Amniotic epithelial cell (primary cell): ENCODE measurements around the gene PHTF2.

Source experiments
- DNase-seq: peaks from one replicate; pipeline ENCODE4 v3.0.0-alpha.2; 2010; ENCODE audit warnings: low read depth

The PHTF2 gene

DNA sequence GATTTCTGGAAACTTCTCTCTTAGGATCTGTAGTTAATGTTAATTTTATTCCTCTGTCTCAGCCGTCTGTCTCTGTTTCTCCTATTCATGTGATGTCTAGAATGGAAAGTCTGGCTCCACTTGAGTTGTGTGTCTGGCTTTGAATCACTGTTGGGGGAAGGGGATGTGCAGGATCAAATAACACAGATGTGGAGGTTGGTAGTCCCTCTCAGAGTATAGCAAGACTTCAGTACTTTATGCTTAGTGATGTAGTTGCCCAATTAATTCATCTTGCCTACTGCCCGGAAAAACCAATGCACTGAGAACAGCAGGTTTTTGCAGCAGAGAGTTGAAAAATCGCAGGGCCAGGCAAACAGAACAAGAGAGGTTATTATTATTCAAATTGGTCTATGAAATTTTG, 79.2 kb downstream of the PHTF2 start:
- DNase-seq = no peak

DNA sequence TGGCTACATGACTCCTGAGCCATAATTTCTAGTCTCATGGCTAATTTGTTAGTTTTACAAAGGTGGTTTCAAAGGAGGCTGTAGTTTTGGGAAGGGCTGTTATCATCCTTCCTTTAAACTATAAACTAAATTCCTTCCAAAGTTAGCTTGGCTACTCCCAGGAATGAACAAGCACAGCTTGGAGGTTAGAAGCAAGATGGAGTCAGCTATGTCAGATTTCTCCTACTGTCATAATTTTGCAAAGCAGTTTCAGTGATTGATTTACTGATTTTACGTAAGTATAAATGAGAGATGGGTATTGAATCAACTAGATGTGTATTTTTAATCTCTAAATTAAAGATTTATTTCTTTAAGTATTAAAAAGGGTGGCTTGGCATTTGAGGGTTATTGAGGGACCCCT, 79.9 kb downstream of the PHTF2 start:
- no peak for DNase-seq

DNA sequence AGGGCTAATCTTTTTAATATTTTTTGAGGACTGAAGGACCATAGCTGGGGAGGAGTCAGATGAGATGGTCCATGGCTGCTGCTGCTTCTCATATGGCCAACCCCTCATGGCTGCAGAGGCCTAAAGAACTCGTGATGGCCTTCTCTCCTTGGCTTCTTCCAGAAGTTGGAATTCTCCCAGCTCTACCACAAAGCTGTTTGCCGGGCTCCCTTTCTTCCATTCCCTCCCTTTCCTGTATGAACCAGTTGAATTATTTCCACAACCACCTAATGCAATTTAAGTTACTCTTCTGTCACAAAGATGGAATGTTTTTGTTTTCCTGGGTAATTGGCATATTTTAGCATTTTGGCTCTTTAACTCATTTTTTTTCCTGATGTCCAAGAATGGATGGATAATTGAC, 80.7 kb downstream of the PHTF2 start:
- DNase-seq = no peak

DNA sequence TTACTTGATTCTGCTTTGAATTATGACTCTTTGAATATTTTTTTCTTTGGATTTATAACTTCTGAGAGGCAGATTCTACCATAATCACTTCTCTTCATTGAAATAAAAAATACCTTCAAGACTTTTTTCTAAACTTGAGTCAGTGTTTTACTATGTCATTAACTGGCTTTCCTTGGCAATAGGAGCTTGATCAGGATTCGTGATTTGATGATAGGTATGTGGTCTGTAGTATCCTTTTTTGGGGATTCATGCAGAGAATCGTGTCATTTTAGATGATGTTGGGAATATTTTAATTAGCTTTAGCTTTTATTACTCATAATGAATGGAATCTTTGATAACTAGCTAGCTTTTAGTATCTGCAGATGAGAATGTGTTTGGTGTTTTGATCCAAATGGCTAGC, 83.3 kb downstream of the PHTF2 start:
- DNase-seq = no peak

DNA sequence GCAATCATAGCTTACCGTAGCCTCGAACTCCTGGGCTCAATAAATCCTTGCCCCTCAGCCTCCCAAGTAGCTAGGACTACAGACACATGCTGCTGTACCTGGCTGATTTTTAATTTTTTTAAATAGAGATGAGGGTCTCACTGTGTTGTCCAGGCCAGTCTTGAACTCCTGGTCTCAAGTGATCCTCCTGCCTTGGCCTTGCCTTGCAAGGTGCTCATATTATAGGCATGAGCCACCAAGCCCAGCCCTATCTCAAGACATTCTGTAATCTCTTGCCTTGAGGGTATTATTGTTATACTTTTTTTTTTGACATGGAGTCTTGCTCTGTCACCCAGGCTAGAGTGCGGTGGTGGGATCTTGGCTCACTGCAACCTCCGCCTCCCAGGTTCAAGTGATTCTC, 86.6 kb downstream of the PHTF2 start:
- no peak for DNase-seq

DNA sequence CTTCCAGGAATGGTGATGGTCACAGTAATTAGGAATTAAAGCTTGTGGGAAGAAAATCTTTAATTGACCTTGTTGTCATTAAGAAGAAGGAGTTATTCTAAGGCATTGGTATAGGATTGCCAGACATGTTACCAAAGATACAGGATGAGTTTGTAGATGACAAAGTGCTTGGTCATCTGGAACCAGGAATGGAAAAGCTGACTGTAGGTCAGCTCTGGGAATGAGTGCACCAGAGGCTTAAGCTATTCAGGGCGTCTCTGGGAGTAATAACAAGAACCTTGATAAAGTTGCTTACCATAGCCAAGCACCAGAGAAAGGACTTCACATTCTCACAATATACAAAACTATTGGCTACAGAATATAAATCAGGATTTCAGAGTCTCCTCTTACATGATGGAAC, 89.0 kb downstream of the PHTF2 start:
- peak; percentile 72 for DNase-seq

DNA sequence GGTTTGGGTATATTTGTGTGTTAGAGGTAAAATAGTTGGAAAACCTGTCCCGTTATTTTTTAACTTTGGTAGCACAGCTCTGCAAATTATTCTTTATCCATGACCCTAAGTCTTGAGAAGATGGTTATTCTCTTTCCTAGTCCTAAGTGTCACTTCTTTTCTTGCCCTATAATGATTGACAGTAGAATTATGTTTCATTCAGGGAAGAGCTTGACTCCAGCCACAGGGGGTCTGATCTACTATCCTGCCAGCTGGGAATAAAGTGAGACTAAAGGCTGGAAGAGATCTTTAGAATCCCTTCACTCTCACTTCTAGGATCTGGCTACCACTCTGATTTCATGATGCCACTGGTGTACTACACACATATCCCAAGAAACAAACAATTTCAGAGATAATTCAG, 90.4 kb downstream of the PHTF2 start:
- DNase-seq = no peak

DNA sequence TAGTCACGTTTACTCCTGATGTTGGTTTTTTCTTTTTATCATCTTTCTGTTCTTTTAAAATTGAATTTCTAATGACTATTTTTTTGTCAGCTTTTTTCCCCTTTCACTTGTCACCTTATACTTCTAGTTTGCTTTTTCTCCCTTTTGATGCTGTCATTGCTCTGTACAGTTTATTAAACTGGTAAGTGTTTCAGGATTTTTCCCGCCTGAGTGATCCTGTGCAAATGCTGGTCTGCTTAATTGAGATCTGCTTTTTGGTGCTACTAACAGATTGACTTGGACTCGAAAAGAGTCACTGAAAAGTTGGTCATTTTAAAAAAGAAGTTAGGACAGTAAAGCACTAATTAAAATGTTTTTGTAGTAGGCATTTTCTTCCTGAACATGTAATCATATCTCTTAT, 95.2 kb downstream of the PHTF2 start:
- DNase-seq = no peak

DNA sequence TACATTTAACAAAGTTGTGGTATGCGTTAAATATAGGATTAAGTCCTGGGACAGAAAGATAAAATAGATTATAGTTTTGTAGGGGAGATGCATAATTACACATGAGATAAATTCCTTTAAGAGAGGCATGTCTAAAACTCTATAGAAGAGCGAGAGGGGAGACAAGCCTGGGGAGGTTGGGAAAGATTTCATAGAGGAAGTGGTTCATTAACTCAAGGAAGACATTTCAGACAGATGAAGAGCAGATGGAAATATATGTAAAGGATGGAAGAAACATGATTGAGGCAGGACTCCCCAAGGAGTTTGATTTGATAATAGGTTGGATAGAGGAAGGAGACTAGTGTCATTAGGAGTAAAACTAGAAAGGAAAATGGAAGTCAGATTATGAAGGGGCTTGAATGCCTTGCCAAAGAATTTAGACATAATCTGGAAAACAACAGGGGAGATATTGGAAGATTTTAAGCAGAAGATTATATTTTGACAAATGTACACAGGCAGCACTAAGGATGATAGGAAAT, 96.1 kb downstream of the PHTF2 start:
- no peak for DNase-seq

DNA sequence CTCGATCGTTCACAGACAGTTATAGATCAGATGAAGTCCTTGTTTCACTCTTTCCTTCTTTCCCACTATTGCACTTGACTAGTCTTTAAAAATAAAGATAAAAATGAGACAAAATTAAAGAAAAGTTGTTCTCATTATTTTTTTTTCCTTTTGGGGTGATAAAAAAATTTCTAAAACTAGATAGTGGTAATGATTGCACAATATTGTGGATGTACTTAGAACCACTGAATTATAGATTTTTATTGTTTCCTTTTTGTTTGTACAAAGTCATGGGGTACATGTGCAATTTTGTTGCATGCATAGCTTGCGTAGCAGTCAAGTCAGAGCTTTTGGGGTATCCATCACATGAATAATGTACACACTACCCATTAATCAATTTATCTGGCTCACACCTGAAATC, 97.3 kb downstream of the PHTF2 start:
- DNase-seq = no peak

DNA sequence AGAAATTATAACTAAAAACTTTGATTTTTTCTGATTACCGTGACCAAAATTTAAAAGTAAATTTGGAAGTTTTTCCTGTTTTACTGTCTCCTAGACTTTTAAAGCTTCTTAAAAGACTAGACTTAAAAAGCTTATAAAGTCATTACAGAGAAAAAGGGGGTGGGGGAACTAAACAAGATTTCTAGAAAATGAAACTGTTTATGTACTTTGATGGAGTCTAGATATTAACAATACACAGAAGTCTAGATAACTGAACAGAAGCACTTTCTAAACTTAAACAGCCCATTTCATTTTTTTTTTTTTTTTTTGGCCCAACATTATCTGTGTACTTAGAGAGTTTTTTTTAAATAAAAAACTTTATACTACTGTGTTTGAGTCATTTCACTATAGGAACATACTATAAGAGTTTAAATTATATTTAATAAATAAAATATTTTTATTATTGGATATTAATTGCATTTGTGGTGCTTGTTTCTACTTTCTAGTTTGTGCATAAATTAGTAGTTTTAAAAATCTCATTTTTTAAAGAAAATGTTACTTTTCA, 98.5 kb downstream of the PHTF2 start:
- no peak for DNase-seq

DNA sequence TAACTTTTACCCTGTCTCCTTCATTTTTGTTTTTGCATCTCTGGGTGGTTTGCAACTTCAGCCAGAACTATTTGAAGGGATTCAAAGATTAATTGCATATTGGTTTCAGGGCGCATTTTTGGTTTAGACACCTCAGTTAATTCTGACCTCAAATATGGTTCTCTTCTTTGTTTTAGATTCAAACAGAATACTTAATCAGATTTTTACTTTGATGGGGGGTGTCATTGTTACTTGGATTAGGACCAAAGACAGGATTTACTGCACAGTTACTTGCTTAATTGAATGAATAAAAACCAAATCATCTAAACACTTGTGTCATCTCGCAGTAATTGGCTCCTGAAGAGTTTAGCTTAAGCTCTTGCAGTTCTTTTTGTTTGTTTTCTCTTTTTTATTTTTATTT, 100.9 kb downstream of the PHTF2 start:
- no peak for DNase-seq

DNA sequence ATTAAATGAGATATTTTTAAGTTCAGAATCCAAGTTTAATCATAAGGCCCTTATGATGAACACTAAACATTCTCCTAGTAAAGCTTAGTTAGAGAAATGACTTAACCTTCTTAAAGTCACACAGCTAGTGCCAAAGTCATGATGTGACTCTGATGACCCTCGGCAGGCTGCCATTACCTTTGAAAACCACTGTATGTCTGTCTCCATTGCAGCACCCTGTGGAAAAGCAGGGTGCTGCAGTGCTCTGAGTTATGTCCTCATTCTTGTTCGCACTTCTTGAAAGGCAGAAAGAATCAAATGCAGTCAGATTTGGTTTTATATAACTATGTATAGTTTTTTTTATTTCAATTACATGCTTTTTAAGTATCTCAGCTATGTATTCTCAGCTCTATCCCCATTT, 105.0 kb downstream of the PHTF2 start:
- no peak for DNase-seq

DNA sequence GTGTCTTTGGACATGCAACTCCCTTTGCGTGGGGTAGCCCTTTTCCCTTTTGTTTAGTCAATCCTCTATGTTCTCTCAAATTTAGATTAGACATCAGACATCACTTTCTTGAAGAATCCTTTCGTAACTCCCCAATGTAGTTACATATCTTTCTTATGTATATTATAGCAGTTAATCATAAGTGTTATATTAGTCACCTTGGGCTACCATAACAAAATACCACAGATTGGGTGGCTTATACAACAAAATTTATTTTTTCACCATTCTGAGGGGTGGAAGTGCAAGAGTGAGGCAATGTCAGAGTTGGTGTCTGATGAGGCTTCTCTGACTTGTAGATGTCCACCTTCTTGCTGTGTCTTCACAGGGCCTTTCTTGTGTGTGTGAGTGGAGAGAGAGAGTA, 105.7 kb downstream of the PHTF2 start:
- peak; percentile 32 for DNase-seq

DNA sequence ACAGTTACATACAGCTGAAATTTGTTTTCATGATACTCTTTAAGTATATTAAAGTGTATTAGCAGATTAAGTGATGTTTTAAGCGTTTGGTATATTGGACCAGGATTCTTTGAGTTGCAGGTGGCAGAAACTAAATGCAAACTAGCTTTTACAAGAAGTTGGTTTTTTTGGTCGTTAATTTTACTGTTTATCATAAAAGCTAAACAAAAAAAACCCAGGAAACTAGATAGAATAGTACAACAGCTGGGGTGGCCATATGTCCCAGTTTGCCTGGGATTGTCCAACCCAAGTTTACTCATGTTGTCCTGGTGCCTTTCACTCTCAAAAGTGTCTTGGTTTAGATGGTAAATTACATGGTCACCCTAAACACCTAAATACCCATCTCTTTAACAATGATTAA, 108.7 kb downstream of the PHTF2 start:
- DNase-seq = no peak

DNA sequence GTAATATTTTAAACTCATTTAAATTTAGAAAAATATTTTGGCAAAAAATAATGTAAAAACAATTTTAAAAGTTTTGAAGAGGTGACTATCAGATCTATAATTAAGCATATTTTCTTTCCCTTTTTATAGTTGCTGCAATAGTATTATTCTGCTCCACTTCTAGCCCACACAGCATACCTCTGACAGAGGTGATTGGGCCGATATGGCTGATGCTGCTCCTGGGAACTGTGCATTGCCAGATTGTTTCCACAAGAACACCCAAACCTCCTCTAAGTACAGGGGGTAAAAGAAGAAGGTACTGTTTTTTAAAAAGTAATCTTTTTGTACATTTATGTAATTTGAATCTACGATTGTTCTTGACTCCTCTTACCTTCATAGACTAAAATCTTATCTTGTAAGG, 110.1 kb downstream of the PHTF2 start:
- DNase-seq = no peak

DNA sequence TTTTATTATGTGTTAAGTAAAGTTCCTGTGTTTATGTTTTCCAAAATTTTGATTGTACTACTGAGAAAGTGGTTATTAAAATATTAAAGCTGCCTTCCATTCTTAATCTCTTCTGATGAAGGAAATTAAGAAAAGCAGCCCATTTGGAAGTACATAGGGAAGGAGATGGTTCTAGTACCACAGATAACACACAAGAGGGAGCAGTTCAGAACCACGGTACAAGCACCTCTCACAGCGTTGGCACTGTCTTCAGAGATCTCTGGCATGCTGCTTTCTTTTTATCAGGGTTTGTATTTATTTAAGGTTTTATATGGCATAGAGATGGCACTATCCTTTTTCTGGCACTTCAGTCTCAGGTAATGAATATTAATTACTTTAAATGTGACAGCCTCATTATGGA, 111.6 kb downstream of the PHTF2 start:
- no peak for DNase-seq

DNA sequence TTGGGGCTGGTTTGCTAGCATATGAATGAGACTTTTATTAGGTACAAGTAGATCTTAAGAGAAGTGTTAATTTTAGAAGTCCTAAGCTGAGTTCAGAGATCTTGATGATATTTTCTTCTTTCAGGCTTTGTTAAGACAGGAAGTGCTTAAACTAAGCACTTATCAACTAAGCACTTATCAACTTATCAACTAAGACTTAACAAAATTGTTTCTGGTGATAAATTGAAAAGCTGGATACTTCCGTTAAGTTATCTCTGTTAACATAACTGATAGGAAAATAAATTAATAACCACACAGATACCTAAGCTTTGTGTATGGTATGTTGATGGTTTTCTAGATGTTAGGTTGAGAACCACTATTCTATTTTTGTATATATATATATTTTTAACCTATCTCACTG, 113.7 kb downstream of the PHTF2 start:
- DNase-seq = no peak

DNA sequence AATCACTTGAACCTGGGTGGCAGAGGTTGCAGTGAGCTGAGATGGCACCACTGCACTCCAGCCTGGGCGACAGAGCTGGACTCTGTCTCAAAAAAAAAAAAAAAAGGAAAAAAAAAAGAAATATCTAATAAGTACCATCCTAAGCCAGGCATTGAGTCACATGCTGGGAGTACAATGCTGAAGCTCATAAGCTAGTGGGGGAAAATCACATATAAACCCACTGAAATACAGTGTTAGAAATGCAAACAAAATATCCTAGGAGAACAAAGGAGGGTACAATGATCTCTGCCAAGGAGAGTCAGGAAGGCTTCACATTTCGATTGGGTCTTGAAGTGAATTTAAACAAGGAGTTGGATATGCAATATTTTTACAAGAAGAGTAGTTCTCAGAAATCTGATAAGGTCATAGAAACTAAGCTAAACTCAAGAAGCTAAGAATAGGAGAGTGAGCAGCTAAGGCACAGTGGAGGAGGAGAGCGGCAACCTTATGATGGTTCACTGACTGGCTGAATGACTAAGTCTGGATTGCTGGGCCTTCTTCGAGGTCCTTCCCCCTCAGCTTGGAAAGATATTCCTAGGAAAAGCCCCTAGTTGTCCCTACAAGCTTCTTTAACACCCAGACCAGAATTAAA, 115.5 kb downstream of the PHTF2 start:
- DNase-seq = peak; percentile 37

DNA sequence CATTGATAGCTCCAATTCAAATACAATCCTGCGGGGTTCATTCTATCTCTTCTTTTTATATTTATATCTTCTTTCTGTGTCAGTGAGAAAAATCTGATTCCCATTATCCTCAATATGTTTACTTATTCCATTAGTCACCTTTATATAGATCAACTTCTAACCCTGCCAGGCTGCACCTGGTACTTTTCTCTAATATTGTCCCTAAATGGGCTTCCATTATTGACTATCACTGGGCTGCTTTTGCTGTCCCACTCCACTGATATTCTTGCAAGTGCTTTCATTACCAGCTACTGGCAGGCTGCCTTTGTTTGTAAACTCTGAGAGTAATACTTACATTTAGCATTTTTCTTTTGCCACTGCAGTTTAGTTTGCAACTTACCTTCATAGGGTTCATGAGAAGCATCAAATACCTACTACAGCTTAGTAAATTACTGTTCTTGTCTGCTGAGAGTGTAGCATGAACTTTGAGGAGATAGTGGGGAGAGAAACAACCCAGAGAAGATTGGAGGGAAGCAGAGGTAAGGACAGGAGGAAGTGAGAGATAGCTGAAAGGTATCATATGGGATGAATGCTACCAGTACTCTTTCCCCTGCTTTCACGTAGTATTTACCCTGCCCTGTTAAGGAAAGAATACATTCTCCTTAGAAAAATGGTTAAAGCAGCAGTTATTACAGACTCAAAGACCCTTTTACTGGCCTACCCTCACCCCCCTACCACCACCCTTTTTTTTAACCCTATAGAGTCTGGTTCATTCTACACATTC, 119.1 kb downstream of the PHTF2 start:
- no peak for DNase-seq

DNA sequence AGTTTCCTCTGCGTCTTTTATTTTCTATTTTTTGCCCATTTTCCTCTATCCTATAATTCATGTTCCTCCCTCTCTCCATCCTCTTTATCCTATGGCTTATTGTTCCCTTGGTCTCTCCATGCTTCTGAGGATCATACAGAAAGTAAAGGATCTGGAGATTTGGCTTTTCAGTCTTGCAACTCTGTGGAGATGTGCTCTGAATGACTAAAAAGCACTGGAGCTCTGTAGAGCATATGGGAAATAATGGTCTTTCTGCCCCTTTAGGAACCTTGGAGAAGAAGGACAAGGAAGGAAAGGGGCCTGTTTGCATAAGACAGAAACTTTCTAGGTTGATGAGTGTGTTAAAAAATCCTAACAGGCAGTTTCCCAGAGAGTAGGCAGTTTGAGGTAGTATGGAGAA, 120.1 kb downstream of the PHTF2 start:
- no peak for DNase-seq

DNA sequence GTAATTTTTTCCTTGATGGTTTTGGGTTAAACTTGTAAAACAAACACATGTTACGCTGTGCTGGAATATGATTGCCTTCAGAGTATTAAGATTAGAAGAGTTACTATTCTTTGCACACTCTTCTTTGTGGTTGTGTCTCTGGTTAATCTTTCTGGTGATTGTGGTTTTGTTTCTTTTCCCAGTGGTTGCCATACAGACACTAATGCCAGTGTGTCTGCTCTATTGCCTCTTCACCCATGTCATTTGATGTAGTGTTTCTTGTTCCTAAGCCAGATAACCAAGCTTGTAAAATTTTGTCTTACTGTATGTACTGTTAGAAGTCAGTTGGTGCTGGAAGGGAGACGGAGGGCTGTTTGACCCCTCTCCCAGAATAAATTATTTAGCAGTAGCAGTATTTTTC, 124.8 kb downstream of the PHTF2 start:
- DNase-seq = no peak

DNA sequence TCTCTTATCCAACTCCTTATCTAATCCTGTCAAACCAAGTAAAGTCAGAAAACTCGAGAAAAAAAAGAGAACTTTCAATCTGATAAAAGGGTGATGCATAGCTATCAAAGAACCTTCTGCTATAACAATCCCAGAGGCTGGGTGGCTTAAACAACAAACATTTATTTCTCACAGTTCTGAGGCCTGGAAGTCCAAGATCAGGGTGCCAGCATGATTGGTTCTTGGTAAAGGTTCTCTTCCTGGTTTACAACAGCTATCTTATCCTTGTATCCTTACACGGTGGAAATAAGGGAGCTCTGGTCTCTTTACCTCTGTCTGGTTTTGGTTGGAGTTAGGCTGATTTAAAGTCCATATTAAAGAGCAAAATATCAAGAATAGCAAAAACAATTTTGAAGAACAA, 131.9 kb downstream of the PHTF2 start:
- DNase-seq = no peak

DNA sequence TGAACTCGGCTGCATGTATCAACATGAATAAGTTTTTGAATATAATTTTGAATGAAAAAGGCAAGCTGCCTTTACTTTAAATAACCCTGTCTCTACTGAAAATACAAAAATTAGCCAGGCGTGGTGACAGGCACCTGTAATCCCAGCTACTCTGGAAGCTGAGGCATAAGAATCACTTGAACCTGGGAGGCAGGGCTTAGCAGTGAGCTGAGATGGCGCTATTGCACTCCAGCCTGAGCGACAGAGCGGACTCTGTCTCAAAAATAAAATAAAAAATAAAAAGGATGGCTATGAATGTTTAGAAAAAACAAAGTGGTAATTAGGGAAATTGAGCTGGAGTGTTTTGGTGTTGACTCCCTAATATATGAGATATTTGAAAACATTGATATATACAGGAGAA, 133.3 kb downstream of the PHTF2 start:
- no peak for DNase-seq
